ENCODE data around the gene CLK2. TPM values are rescaled to one million over a fixed set of nuclear protein-coding genes. Genes with fewer than 3 reads are reported as not detected.

The CLK2 gene
- total and polyA plus RNA-seq, 2 donors (not counting 3 experiments of a cell fraction or from before 2014, with no cell fraction given): 69.1 to 80.9 TPM

- dilution Hi-C loops (cut with MboI; ENCODE audit: extremely low pct_ligation_motif_present, low sequenced_read_pairs) (no loop called here), intact Hi-C loops (cut with micrococcal nuclease) (loop anchor here (1.0 kb wide), 2 partner anchors 17 to 37 kb away; partner anchors contain the start of gene THBS3)
- peak overlapping the region; percentile 83 for H3K9ac ChIP-seq (replicated peaks; ENCODE audit: extremely low read depth, insufficient read depth, low read length)
- peak overlapping the region; percentile 41 for H3K27ac ChIP-seq (ENCODE audit: insufficient read depth, low read depth, low read length)
- peak overlapping the region; percentile 76 for H3K4me2 ChIP-seq (ENCODE audit: insufficient read depth, low read length)
- peak overlapping the region; percentile 77 for H2AFZ ChIP-seq (ENCODE audit: low read depth, low read length)
- TF ChIP-seq POLR2AphosphoS5 (IDR thresholded peaks at IDR 0.05; ENCODE audit: insufficient read depth, low read depth, low read length) (peak; percentile 98), MAX (IDR thresholded peaks at IDR 0.05; ENCODE audit: insufficient read depth, insufficient read length) (peak; percentile 42), FOS (IDR thresholded peaks at IDR 0.05; ENCODE audit: borderline replicate concordance, insufficient read depth, low read length) (no peak), JUN (IDR thresholded peaks at IDR 0.05; ENCODE audit: borderline replicate concordance, insufficient read depth, insufficient read length, low read depth) (no peak), EZH2 (IDR thresholded peaks at IDR 0.05; ENCODE audit: borderline replicate concordance, low read depth, low read length, severe bottlenecking) (no peak), GATA2 (IDR thresholded peaks at IDR 0.05; ENCODE audit: insufficient read depth, insufficient read length, low read depth, low read length) (no peak), MYC (IDR thresholded peaks at IDR 0.05; ENCODE audit: low read depth, low read length) (peak; percentile 75), POLR2A (IDR thresholded peaks at IDR 0.05; ENCODE audit: low read depth, low read length) (peak; percentile 99), CTCF (IDR thresholded peaks at IDR 0.05; ENCODE audit: extremely low read depth in 1 of 2, insufficient read depth in 1 of 2, low read depth in 1 of 2, low read length in 2 of 2) (peak; percentile 8 to 17)
- H3K27me3 ChIP-seq (ENCODE audit: control insufficient read depth in 2 of 2, insufficient read depth in 2 of 2, low read length in 2 of 2): no peaks in the 10 kb centered on the region
- peaks cover 3 to 14% of the 10 kb centered on the region in 2 experiments for H3K36me3 ChIP-seq (ENCODE audit: control insufficient read depth in 2 of 2, extremely low read depth in 1 of 2, insufficient read depth in 2 of 2, low read length in 2 of 2)
- H3K4me1 ChIP-seq (ENCODE audit: control insufficient read depth, extremely low read depth, insufficient read depth, low read length): peaks cover 16% of the 10 kb centered on the region
- POLR2A ChIA-PET: no interaction called here
- H4K20me1 ChIP-seq (replicated peaks; ENCODE audit: control insufficient read depth, extremely low read depth, insufficient read depth, low read length): no peaks in the 10 kb centered on the region
- CTCF ChIA-PET: interaction anchor here (0.9 to 2.1 kb wide), 3 partner anchors 35 to 41 kb away, joined by 3 to 17 read pairs (median 3); no protein-coding TSS in a partner anchor
- FAIRE-seq (peak; percentile 92), DNase-seq (ENCODE audit: low read depth, low spot score) (peak; percentile 99)
- H3K79me2 ChIP-seq (ENCODE audit: control insufficient read depth, insufficient read depth, low read length): peaks cover 7% of the 10 kb centered on the region
- BruUV-seq (replicated peaks): no TSS peak
- peak overlapping the region; percentile 48 to 61 (median 60) for H3K4me3 ChIP-seq (replicated peaks in 1 of 3; ENCODE audit: insufficient read depth in 1 of 3, low read depth in 1 of 3, low read length in 3 of 3)
- H3K9me3 ChIP-seq (replicated peaks; ENCODE audit: control insufficient read depth, insufficient read depth, low read length): no peaks in the 10 kb centered on the region
- H3K9me1 ChIP-seq (replicated peaks; ENCODE audit: control insufficient read depth, extremely low read depth, insufficient read depth, low read length): no peaks in the 10 kb centered on the region
Measured at GRCh38 chr1:155244368-155245162, 28.7 kb downstream of the CLK2 start.

Measured in endothelial cell of umbilical vein (primary cell).